ENCODE measurements around the gene CHST10.
A peak's percentile ranks its signal among the peaks of the same experiment; 100 is the strongest.
"Not testable (repeated sequence)": the region's sequence is repeated elsewhere in the genome, so short reads cannot be mapped to it uniquely, and the experiment has no call there.

CHST10 gene

DNA sequence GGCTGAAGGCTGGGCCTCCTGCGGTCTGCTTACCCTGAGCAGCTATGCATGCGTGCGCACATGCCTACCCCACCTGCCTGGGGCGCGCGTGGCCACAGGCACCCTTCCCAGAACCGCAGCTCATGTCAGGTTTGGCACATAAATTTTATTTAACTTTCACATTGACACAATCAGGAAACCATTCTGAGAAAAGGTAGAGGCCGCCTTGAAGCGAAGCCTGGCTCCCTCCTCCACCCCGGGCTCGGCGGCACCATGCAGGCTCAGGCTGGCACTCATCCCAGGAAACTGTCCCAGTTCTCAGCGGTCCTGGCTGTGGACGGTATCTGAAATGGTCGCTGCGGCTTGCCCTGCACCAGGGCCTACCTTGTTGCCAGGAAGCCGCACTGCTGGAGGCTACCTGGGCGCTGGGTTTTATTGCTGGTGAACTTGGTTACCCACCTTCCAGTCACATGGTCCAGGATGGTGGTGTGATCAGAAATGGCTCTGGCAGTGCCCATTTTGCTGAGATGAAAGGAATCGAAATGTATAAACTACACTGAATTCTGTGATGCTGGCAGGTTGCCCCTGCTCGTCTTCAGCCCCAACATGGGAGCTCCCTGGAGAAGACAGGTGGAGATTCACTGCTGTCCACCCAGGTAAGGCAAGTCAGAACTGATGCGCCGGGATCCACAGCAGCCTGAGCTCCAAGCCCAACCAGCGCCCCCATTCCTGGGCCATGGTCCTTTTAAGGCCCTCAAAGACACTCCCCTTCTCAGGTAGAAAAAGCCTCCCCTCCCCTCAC lies 25.5 kb downstream of the CHST10 start:
- DNase-seq, result no peak

- no peak for DNase-seq
These were observed 27.2 kb downstream of the CHST10 start for GRCh38 chr2:100390001-100390940.

- no peak for DNase-seq
These were observed 28.8 kb downstream of the CHST10 start for GRCh38 chr2:100388703-100389102.

- DNase-seq, result no peak
These were observed 33.5 kb downstream of the CHST10 start for GRCh38 chr2:100383954-100384353.

DNA sequence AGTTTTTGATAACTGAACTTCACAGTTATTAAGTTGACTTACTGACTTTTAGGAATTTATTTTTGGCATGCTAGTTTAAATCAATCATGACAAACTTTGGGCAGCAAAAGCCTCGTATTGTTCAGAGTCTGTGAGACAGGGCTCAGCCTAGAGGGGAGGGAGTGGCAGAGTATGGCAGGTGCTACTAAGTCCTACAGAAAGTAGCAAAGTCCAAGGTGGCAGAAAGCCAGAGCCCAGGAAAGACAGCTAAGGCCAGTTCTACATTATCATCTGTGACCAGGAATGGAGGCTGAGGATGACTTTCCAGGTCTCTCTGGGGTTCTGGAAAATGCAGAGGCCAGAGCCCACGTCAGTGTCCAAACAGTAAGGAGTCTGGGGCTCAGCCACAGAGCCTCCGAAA lies 34.2 kb downstream of the CHST10 start:
- DNase-seq, result no peak

GRCh38 chr2:100381240-100381639 lies 36.2 kb downstream of the CHST10 start:
- peak; percentile 89 for DNase-seq

DNA sequence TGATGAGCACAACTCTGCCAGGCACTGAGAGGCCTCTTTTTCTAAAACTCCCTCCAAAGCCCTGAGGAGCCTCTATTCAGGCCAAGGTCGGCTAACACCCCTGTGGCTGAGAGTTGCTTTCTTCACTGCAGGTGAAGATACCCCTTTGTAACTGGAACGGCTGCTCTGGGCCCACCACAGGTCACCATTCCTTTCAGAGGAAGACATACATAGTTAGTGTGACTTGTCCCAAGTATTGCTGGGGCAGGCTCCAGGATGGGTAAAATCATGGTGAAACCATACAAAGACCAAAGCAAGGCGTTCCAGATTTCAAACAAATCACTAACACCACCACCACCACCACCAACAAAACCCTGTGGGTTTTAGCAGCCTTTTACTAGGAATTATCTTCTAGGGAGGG lies 36.8 kb downstream of the CHST10 start:
- DNase-seq, result no peak

DNA sequence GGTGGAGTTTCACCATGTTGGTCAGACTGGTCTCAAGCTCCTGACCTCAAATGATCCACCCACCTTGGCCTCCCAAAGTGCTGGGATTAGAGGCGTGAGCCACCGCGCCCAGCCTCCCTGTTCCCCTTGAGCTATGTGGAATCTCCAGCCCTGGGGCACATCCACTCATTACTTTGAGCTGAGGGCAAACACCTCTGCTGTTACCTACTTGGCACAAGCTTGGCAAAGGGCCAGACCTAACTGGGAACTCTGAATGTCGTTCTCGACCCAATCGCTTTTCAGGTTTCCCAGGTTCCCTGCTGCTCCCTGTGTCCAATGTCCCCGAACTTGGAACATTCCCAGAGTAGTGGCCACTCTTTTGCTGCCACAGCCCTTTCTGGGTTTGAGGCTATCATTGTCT lies 40.6 kb downstream of the CHST10 start:
- no peak for DNase-seq

GRCh38 chr2:100367163-100367562 lies 50.3 kb downstream of the CHST10 start:
- no peak for DNase-seq

DNA sequence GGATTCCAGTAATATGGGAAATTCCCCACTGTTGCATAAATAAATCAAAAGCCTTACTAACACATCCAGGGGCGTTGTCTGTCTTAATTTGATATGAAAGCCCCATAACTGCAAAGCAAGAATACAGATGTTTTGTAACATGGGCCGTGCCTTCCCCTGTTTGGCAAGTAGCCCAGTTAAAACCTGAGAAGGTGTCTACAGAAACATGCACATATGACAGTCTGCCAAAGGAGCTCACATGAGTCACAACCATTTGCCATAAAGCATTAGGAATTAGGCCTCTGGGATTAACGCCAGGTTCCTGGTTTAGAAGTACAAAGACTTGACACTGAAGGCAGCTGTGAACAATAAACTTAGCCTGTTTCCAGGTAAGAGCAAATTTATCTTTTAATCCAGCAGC lies 52.0 kb downstream of the CHST10 start:
- DNase-seq, result no peak

- DNase-seq, result not testable (repeated sequence)
These were observed 55.2 kb downstream of the CHST10 start for GRCh38 chr2:100362269-100362668.

DNA sequence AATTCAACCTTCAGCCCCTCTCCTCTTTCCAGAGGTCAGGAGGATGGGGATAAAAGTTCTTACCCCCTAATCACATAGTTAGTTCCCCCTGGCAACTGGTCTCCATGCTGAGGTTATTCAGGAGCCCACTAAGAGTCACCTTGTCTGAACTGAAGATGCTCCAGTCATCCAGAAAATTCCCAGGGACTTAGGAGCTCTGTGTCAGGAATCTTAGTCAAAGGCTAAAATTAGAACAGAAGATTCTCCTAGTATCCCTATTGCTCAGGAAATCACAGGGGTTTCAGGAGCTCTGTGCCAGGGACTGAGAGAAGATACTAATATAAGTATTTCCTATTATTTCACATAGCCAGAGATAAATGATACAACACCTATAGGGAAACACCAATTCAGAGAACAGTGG lies 57.9 kb downstream of the CHST10 start:
- DNase-seq, result no peak

DNA sequence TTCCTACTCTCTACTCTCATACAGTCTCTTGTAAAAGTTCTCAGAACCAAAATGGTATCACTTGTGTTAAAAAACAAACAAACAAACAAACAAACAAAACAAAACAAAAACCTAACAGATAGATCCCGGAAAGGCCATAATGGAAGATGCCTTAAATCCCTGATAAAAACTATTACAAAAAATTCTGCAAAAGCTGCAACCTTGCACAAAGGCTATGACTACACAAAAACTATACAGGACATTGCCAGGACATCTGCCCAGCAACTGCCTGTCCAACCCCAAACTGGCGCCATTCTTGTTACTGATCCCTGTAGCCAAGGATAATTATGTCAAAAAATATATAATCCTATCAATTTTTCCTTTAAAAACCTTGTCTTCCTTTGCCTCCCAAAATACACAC lies 58.9 kb downstream of the CHST10 start:
- no peak for DNase-seq

DNA sequence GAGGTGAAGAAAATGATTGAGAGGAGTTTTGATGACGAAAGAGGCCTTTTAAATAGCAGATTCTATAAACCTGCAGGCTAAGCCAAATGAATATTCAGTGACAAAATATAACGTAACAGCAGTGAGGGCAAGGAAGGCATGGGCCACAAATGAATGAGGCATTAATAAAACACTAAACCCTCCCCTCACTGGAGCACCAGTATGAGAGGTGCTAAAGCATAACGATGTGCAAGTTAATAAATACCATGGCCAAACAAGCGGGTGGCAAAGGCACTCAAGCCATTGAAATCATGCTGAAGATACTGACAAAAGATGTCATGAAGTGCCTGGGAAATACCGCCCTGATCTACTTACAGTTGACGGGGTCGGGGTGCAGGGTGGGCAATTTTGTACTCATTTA lies 64.9 kb downstream of the CHST10 start:
- no peak for DNase-seq

DNA sequence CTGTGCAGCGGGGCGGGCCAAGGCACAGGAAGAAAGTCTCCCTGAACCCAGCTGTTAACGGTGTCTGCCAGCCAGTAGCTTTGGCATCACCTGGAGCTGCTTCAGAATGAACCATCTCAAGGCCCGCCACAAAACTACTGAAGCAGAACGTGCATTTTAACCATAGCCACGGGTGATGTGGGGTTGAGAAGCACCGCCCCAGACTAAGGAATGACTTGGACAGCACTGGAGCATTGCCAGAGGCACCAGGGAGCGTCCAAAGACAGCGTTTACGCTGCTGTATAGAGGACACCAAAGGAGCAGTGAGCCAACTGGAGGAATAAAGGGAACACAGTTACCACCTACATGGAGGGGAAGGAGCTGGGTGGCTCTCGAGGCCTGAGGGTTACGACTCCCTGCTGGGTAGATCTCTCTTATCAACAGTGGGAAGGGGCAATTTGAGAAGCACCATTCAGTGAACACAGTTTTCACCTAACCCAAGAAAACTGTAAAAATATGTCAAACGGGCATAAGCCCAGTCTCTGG lies 66.7 kb downstream of the CHST10 start:
- DNase-seq, result no peak

DNA sequence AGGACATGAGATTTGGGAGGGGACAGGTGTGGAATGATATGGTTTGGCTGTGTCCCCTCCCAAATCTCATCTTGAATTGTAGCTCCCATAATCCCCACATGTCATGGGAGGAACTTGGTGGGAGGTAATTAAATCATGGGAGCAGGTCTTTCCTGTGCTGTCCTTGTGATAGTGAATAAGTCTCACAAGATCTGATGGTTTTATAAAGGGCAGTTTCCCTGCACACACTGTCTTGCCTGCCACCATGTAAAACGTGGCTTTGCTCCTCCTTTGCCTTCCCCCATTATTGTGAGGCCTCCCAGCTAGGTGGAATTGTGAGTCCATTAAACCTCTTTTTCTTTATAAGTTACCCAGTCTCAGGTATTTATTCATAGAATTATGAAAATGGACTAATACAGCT lies 72.3 kb downstream of the CHST10 start:
- DNase-seq, result not testable (repeated sequence)

DNA sequence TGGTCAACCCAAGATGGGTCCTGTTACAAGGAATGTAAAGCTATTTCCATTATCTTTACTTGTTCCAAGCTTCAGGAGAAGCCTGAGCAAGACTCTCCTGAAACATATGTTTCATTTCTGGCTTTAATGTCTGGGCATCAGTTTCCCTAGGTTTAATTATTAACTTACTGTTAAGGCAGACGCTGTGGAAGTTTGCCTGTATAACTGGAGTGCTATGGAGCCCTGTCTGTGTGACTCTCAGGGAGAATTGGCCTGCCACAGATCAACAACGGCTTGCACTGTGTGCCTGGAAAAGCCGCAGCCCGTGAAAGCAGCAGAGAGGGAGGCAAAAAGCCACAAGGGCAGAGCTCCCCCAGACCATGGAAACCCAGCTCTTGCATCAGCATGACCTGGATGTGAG lies 73.0 kb downstream of the CHST10 start:
- no peak for DNase-seq

DNA sequence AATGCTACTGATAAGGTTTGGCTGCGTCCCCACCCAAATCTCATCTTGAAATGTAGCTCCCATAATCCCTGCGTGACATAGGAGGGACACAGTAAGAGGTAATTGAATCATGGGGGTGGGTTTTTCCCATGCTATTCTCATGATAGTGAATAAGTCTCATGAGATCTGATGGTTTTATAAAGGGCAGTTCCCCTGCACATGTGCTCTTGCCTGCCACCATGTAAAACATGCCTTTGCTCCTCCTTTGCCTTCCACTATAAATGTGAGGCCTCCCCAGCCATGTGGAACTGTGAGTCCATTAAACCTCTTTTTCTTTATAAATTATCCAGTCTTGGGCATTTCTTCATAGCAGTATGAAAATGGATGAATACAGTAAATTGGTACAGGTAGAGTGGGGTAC lies 75.0 kb downstream of the CHST10 start:
- DNase-seq, result not testable (repeated sequence)

Measured in activated effector memory CD4-positive, alpha-beta T cell treated with anti-CD3 and anti-CD28 coated beads, Interleukin-2, amount 50 U/mL, for 16 hours (primary cell).